ENCODE data around the gene COP1. TPM values are rescaled to one million over a fixed set of nuclear protein-coding genes. Genes with fewer than 3 reads are reported as not detected.
A peak's percentile ranks its signal among the peaks of the same experiment; 100 is the strongest.
"Not testable (repeated sequence)": the region's sequence is repeated elsewhere in the genome, so short reads cannot be mapped to it uniquely, and the experiment has no call there.

COP1 gene
- total and polyA plus RNA-seq, 4 experiments from 2014 or later: 38.4 to 45.1 (median 44.1) TPM

DNA sequence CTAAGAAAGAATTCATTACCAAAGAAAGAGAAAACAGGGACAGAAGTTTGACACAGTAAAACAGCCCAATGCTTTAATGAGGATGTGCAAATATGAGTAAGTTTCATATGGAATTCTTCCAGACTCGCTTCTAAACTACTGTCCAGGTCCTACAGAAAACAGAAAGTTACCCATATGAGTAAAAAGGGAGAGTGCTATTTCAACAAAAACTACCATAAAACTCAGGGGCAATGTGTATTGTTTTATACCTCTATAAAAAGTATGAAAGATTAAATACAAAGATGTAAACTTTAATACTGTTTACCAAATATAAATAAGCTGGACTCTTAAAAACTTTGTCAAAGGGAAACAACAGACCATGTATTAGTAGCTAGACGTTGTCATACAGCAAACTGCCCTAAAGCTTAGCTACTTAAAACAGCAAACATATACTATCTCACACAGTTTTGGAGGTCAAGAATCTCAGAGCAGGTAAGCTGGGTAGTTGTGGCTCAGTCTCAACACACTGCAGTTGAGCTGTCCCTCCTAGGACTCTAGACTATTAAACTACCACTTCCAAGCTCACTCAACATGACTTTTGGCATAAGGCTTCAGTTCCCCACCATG, 174.9 kb downstream of the COP1 start:
- no peak for DNase-seq
- no peaks in the 10 kb centered on the region for H3K27me3 Mint-ChIP-seq
- Histone ChIP-seq H3K4me1 (ENCODE audit: insufficient read depth, low read length) (no peaks in the 10 kb centered on the region), H3K36me3 (ENCODE audit: insufficient read depth, low read length) (peaks cover 6% of the 10 kb centered on the region), H3K27me3 (ENCODE audit: insufficient read depth, low read length) (no peaks in the 10 kb centered on the region), H3K4me3 (ENCODE audit: low read length in 2 of 2) (no peak overlapping the region), H3K27ac (ENCODE audit: low read depth, low read length) (no peak overlapping the region), H3K9me3 (ENCODE audit: control insufficient read depth in 1 of 2, low read length in 2 of 2) (no peaks in the 10 kb centered on the region)
- H3K9me3 Mint-ChIP-seq: no peaks in the 10 kb centered on the region
- H3K4me3 Mint-ChIP-seq: no peak overlapping the region
- ChIA-PET POLR2A (ENCODE audit: partially characterized antibody) (no interaction called here), CTCF (ENCODE audit: partially characterized antibody) (no interaction called here)
- peaks cover 49% of the 10 kb centered on the region in 2 donors for H3K36me3 Mint-ChIP-seq
- peak overlapping the region in 1 of 7 donors; percentile 18 for H3K27ac Mint-ChIP-seq
- intact Hi-C loops (cut with micrococcal nuclease): no loop called here
- H3K4me1 Mint-ChIP-seq: peaks cover 0 to 12% (median 5%) of the 10 kb centered on the region in 4 donors

DNA sequence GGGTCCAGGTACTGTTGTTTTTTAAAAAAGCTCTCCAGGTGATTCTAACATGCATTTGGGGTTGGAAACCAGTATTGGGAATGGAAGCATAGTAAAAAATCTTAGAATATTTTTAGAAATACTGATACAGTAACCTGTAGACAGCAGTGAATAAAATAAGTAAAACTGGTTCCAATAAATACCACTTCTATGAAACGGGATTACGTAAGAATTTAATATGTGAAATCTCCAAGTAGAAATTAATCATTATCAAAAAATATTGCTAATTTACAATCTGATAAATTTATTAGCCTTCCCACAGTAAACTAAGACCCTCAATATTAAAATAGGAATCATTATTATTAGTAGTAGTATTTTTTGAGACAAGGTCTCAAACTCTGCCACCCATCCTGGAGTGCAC, 177.5 kb downstream of the COP1 start:
- Histone ChIP-seq H3K27me3 (ENCODE audit: insufficient read depth, low read length) (no peaks in the 10 kb centered on the region), H3K4me3 (ENCODE audit: low read length in 2 of 2) (no peak overlapping the region), H3K36me3 (ENCODE audit: insufficient read depth, low read length) (peaks cover 6% of the 10 kb centered on the region), H3K4me1 (ENCODE audit: insufficient read depth, low read length) (no peaks in the 10 kb centered on the region), H3K9me3 (ENCODE audit: control insufficient read depth in 1 of 2, low read length in 2 of 2) (no peaks in the 10 kb centered on the region), H3K27ac (ENCODE audit: low read depth, low read length) (no peak overlapping the region)
- Mint-ChIP-seq H3K9me3 (no peaks in the 10 kb centered on the region), H3K27me3 (no peaks in the 10 kb centered on the region), H3K27ac (no peak overlapping the region), H3K36me3 (peaks cover 27 to 29% of the 10 kb centered on the region in 2 donors), H3K4me3 (no peak overlapping the region), H3K4me1 (peaks cover 0 to 5% (median 3%) of the 10 kb centered on the region in 4 donors)
- no peak for DNase-seq
- POLR2A ChIA-PET (ENCODE audit: partially characterized antibody): no interaction called here
- intact Hi-C loops (cut with micrococcal nuclease): no loop called here
- CTCF ChIA-PET (ENCODE audit: partially characterized antibody): no interaction called here

DNA sequence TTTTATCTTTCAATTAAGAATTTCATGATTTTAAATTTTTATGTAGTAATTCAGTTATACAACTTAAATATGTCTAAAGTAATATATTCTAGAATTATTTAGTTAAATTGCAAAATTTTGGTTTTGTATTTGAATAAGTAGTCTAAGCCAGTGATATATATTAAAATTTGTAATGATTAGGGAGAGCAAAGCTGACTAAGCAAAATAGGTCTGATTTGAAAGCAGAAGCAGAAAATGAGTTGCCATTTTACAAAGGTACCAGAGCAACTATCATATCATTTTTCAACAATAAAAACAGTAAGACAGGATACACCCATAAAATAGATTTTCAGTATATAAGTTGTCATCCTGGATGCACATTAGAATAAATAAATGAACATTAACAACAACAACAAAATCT, 177.9 kb downstream of the COP1 start:
- Mint-ChIP-seq H3K9me3 (no peaks in the 10 kb centered on the region), H3K4me1 (peaks cover 0 to 3% (median 1%) of the 10 kb centered on the region in 4 donors), H3K27me3 (no peaks in the 10 kb centered on the region), H3K36me3 (peaks cover 27 to 31% of the 10 kb centered on the region in 2 donors), H3K27ac (no peak overlapping the region), H3K4me3 (no peak overlapping the region)
- DNase-seq: no peak
- ChIA-PET CTCF (ENCODE audit: partially characterized antibody) (no interaction called here), POLR2A (ENCODE audit: partially characterized antibody) (no interaction called here)
- no peaks in the 10 kb centered on the region for H3K27me3 ChIP-seq (ENCODE audit: insufficient read depth, low read length)
- no peak overlapping the region for H3K27ac ChIP-seq (ENCODE audit: low read depth, low read length)
- H3K4me1 ChIP-seq (ENCODE audit: insufficient read depth, low read length): no peaks in the 10 kb centered on the region
- H3K36me3 ChIP-seq (ENCODE audit: insufficient read depth, low read length): peaks cover 6% of the 10 kb centered on the region
- intact Hi-C loops (cut with micrococcal nuclease): no loop called here
- no peak overlapping the region for H3K4me3 ChIP-seq (ENCODE audit: low read length in 2 of 2)
- no peaks in the 10 kb centered on the region for H3K9me3 ChIP-seq (ENCODE audit: control insufficient read depth in 1 of 2, low read length in 2 of 2)

- POLR2A ChIA-PET (ENCODE audit: partially characterized antibody); H3K4me3 Mint-ChIP-seq: not testable (repeated sequence)
- H3K36me3 Mint-ChIP-seq: peaks cover 30 to 35% of the 10 kb centered on the region in 2 donors
Measured at GRCh38 chr1:176027934-176028333, 179.2 kb downstream of the COP1 start.

GRCh38 chr1:176022574-176022973, 184.5 kb downstream of the COP1 start:
- no peak for DNase-seq
- Histone ChIP-seq H3K27ac (ENCODE audit: low read depth, low read length) (no peak overlapping the region), H3K4me3 (ENCODE audit: low read length in 2 of 2) (no peak overlapping the region), H3K4me1 (ENCODE audit: insufficient read depth, low read length) (no peaks in the 10 kb centered on the region), H3K9me3 (ENCODE audit: control insufficient read depth in 1 of 2, low read length in 2 of 2) (no peaks in the 10 kb centered on the region), H3K36me3 (ENCODE audit: insufficient read depth, low read length) (no peaks in the 10 kb centered on the region), H3K27me3 (ENCODE audit: insufficient read depth, low read length) (no peaks in the 10 kb centered on the region)
- ChIA-PET CTCF (ENCODE audit: partially characterized antibody) (no interaction called here), POLR2A (ENCODE audit: partially characterized antibody) (no interaction called here)
- H3K27ac Mint-ChIP-seq: no peak overlapping the region
- H3K9me3 Mint-ChIP-seq: no peaks in the 10 kb centered on the region
- H3K36me3 Mint-ChIP-seq: peaks cover 41 to 51% of the 10 kb centered on the region in 2 donors
- intact Hi-C loops (cut with micrococcal nuclease): no loop called here
- H3K4me3 Mint-ChIP-seq: no peak overlapping the region
- no peaks in the 10 kb centered on the region for H3K27me3 Mint-ChIP-seq
- H3K4me1 Mint-ChIP-seq: peaks cover 0 to 3% (median 1%) of the 10 kb centered on the region in 4 donors

More at GRCh38 chr1:176027934-176028333, 179.2 kb downstream of the COP1 start:
- H3K27ac ChIP-seq (ENCODE audit: low read depth, low read length); H3K4me1 ChIP-seq (ENCODE audit: insufficient read depth, low read length); H3K27me3 ChIP-seq (ENCODE audit: insufficient read depth, low read length); H3K9me3 Mint-ChIP-seq; H3K4me3 ChIP-seq (ENCODE audit: low read length in 2 of 2); H3K36me3 ChIP-seq (ENCODE audit: insufficient read depth, low read length); DNase-seq; H3K9me3 ChIP-seq (ENCODE audit: control insufficient read depth in 1 of 2, low read length in 2 of 2); CTCF ChIA-PET (ENCODE audit: partially characterized antibody); intact Hi-C loops (cut with micrococcal nuclease); H3K27me3 Mint-ChIP-seq; H3K4me1 Mint-ChIP-seq: not testable (repeated sequence)
- H3K27ac Mint-ChIP-seq: peak overlapping the region in 2 of 7 donors; percentile 15 to 61

- peaks cover 47 to 61% of the 10 kb centered on the region in 2 donors for H3K36me3 Mint-ChIP-seq
- no peak overlapping the region for H3K4me3 ChIP-seq (ENCODE audit: low read length in 2 of 2)
- no peaks in the 10 kb centered on the region for H3K9me3 Mint-ChIP-seq
- no peak overlapping the region for H3K27ac Mint-ChIP-seq
- H3K27ac ChIP-seq (ENCODE audit: low read depth, low read length): no peak overlapping the region
- H3K4me1 Mint-ChIP-seq: peaks cover 0 to 7% (median 2%) of the 10 kb centered on the region in 4 donors
- no peaks in the 10 kb centered on the region for H3K27me3 ChIP-seq (ENCODE audit: insufficient read depth, low read length)
- no peaks in the 10 kb centered on the region for H3K36me3 ChIP-seq (ENCODE audit: insufficient read depth, low read length)
- CTCF ChIA-PET (ENCODE audit: partially characterized antibody): no interaction called here
- H3K27me3 Mint-ChIP-seq: no peaks in the 10 kb centered on the region
- H3K4me1 ChIP-seq (ENCODE audit: insufficient read depth, low read length): no peaks in the 10 kb centered on the region
- H3K4me3 Mint-ChIP-seq: no peak overlapping the region
- POLR2A ChIA-PET (ENCODE audit: partially characterized antibody): no interaction called here
- intact Hi-C loops (cut with micrococcal nuclease): no loop called here
- H3K9me3 ChIP-seq (ENCODE audit: control insufficient read depth in 1 of 2, low read length in 2 of 2): no peaks in the 10 kb centered on the region
- DNase-seq: no peak
Measured at GRCh38 chr1:176017722-176018121, 189.4 kb downstream of the COP1 start.

GRCh38 chr1:176009951-176010350, 197.1 kb downstream of the COP1 start:
- intact Hi-C loops (cut with micrococcal nuclease): no loop called here
- H3K27ac ChIP-seq (ENCODE audit: low read depth, low read length): no peak overlapping the region
- no peaks in the 10 kb centered on the region for H3K4me1 ChIP-seq (ENCODE audit: insufficient read depth, low read length)
- DNase-seq: no peak
- Mint-ChIP-seq H3K36me3 (peaks cover 23 to 44% of the 10 kb centered on the region in 2 donors), H3K27ac (peak overlapping the region in 2 of 7 donors; percentile 9 to 11), H3K27me3 (no peaks in the 10 kb centered on the region), H3K4me3 (peak overlapping the region in 1 of 8 donors; percentile 18), H3K4me1 (peaks cover 0 to 5% (median under 1%) of the 10 kb centered on the region in 4 donors), H3K9me3 (peaks cover 0 to 9% (median 0%) of the 10 kb centered on the region in 8 donors)
- no peaks in the 10 kb centered on the region for H3K27me3 ChIP-seq (ENCODE audit: insufficient read depth, low read length)
- no peaks in the 10 kb centered on the region for H3K36me3 ChIP-seq (ENCODE audit: insufficient read depth, low read length)
- H3K4me3 ChIP-seq (ENCODE audit: low read length in 2 of 2): no peak overlapping the region
- POLR2A ChIA-PET (ENCODE audit: partially characterized antibody): no interaction called here
- H3K9me3 ChIP-seq (ENCODE audit: control insufficient read depth in 1 of 2, low read length in 2 of 2): no peaks in the 10 kb centered on the region
- CTCF ChIA-PET (ENCODE audit: partially characterized antibody): no interaction called here
